Psoas muscle (tissue), 8 donors: Measurements from ENCODE around the gene ZBTB7C. TPM values are rescaled to one million over a fixed set of nuclear protein-coding genes. Genes with fewer than 3 reads are reported as not detected.

Experiments used
- ATAC-seq, 4 donors: fragments of 200-7000 bp; cut with Tn5 transposase; one replicate each; pipeline ENCODE4 v1.9.1; 2020; ENCODE audit warnings: moderate library complexity in 3 of 4, mild to moderate bottlenecking in 2 of 4
- DNase-seq, 2 donors: peaks; one replicate each; pipeline ENCODE4 v3.0.0-alpha.2; 2020
- H3K27ac ChIP-seq: fragments of 200-600 bp; one replicate; pipeline ENCODE4 v1.8.0; 2022
- H3K27me3 ChIP-seq, 3 donors: fragments of 200-600 bp in 1 of 3; one replicate each; pipeline versions ENCODE4 v1.6.1 to v1.8.0; 2013 to 2022; ENCODE audit warnings: low read length in 2 of 3, mild to moderate bottlenecking in 2 of 3, moderate library complexity in 1 of 3; ENCODE audit not compliant: insufficient read depth in 3 of 3
- H3K36me3 ChIP-seq, 2 donors: fragments of 200-600 bp in 1 of 2; one replicate each; pipeline versions ENCODE4 v1.6.1 to v1.8.0; 2013 to 2022; ENCODE audit warnings: low read depth in 1 of 2, mild to moderate bottlenecking in 1 of 2, moderate library complexity in 1 of 2; ENCODE audit not compliant: insufficient read depth in 1 of 2
- H3K4me1 ChIP-seq: fragments of 200-600 bp; one replicate; pipeline ENCODE4 v1.8.0; 2022
- H3K4me3 ChIP-seq: fragments of 200-600 bp; one replicate; pipeline ENCODE4 v1.8.0; 2022; ENCODE audit warnings: mild to moderate bottlenecking
- H3K9me3 ChIP-seq: fragments of 200-600 bp; one replicate; pipeline ENCODE4 v1.8.0; 2022
- CTCF ChIP-seq: fragments of 200-600 bp; IDR thresholded peaks from one replicate; pipeline ENCODE4 v1.8.0; 2022; ENCODE audit warnings: antibody characterized with exemption
- WGBS, 3 donors: extraction: QIAGEN DNeasy Blood & Tissue Kit; methylation state at CpG; one replicate each; pipeline versions ENCODE4 v1.1.6 to v1.1.7; 2013; 5-methylcytosine and 5-hydroxymethylcytosine counted together
- intact Hi-C, 2 donors: fragments of 100-400 bp; cut with DNase I; formaldehyde crosslinking; loops; one replicate each; pipeline versions ENCODE4 v1.11.0 to v1.14.2; 2022
- polyA plus RNA-seq, 3 donors: library from polyadenylated mRNA; stranded (reverse); fragments of 200-250 nt; gene quantifications; one replicate each; pipeline ENCODE4 v1.2.3, GENCODE V29; 2013
- total RNA-seq, 4 donors: library from RNA; stranded (reverse); fragmentation: NEBNext Ultra II Directional in 2 of 4; extraction: Animal tissue kit (Norgen Biotek cat#: 25700) in 2 of 4; gene quantifications; one replicate each; pipeline versions ENCODE4 v1.2.1 to v1.2.4, GENCODE V29; 2021 to 2023
- donor health status: healthy with polysubstance abuse.
- donor health status: DM: no; HTN: no; CAD: no; lungs with moderate emphysema.
- donor health status: Bipolar disorder and iron deficiency.
- donor health status: healthy.
- donor health status: DM: yes; HTN: yes; CAD: no.
- donor health status: DM: no; HTN: no; CAD: no.
- donor health status: DM: no; HTN: no; CAD: no.
- donor health status: DM: yes; HTN: yes; CAD: no.

Gene ZBTB7C
- total and polyA plus RNA-seq, 7 donors: 0.34 to 2.9 (median 0.78) TPM

GRCh38 chr18:48278081-48278480, 131.1 kb downstream of the ZBTB7C start:
- ATAC-seq: no peak
- no peaks in the 10 kb centered on the region for H3K36me3 ChIP-seq
- 91 to 100% (median 93%) methylated on average over 2 of the region's 2 CpGs for WGBS, 3 donors
- no peak for TF ChIP-seq CTCF
- H3K27ac ChIP-seq: no peak overlapping the region
- no peak overlapping the region for H3K4me3 ChIP-seq
- intact Hi-C loops: no loop called here
- H3K27me3 ChIP-seq: no peaks in the 10 kb centered on the region
- peaks cover 5% of the 10 kb centered on the region for H3K4me1 ChIP-seq
- H3K9me3 ChIP-seq: no peaks in the 10 kb centered on the region
- DNase-seq: no peak

- Histone ChIP-seq H3K4me1 (peaks cover 5% of the 10 kb centered on the region), H3K27me3 (no peaks in the 10 kb centered on the region), H3K36me3 (no peaks in the 10 kb centered on the region), H3K27ac (no peak overlapping the region), H3K4me3 (no peak overlapping the region), H3K9me3 (no peaks in the 10 kb centered on the region)
- 45 to 70% (median 60%) methylated on average over 1 of the region's 1 CpG for WGBS, 3 donors
- no peak for DNase-seq
- TF ChIP-seq CTCF: no peak
- intact Hi-C loops: no loop called here
- ATAC-seq: no peak
These were observed 134.9 kb downstream of the ZBTB7C start for GRCh38 chr18:48274301-48274700.

DNA sequence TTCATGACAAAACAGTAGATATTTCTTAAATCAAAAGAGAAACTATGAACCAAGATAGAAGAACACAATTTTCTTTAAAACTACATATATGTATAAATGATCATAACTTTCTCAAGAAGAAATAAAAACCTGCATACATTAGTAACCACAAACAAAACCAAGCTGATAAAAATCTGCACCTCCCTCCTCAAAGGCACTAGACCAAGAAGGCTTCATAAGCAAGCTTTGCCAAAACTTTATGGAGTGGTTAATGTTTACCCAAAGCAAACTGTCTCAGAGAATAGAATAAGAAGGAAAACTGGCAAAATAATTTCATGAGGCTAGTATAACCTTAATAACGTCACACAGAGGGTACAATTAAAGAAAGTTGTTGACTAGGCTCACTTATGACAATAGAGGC, 138.3 kb downstream of the ZBTB7C start:
- WGBS, 3 donors: 81 to 98% (median 88%) methylated on average over 1 of the region's 1 CpG
- no peaks in the 10 kb centered on the region for H3K9me3 ChIP-seq
- no peak for TF ChIP-seq CTCF
- DNase-seq: no peak
- H3K27ac ChIP-seq: no peak overlapping the region
- peaks cover 5% of the 10 kb centered on the region for H3K4me1 ChIP-seq
- H3K4me3 ChIP-seq: no peak overlapping the region
- ATAC-seq: no peak
- intact Hi-C loops: no loop called here
- H3K36me3 ChIP-seq: no peaks in the 10 kb centered on the region
- no peaks in the 10 kb centered on the region for H3K27me3 ChIP-seq

- 48 to 68% (median 56%) methylated on average over 4 of the region's 4 CpGs for WGBS, 3 donors
- H3K4me3 ChIP-seq: no peak overlapping the region
- no peak overlapping the region for H3K27ac ChIP-seq
- ATAC-seq: no peak
- no peaks in the 10 kb centered on the region for H3K27me3 ChIP-seq
- no peaks in the 10 kb centered on the region for H3K9me3 ChIP-seq
- TF ChIP-seq CTCF: no peak
- no peaks in the 10 kb centered on the region for H3K36me3 ChIP-seq
- intact Hi-C loops: no loop called here
- no peak for DNase-seq
- no peaks in the 10 kb centered on the region for H3K4me1 ChIP-seq
These were observed 143.9 kb downstream of the ZBTB7C start for GRCh38 chr18:48265328-48265727.
